ENCODE results near the gene SRCIN1. TPM values are rescaled to one million over a fixed set of nuclear protein-coding genes. Genes with fewer than 3 reads are reported as not detected.

The SRCIN1 gene
- total RNA-seq, 1 experiment from 2014 or later = 2.6 TPM

DNA sequence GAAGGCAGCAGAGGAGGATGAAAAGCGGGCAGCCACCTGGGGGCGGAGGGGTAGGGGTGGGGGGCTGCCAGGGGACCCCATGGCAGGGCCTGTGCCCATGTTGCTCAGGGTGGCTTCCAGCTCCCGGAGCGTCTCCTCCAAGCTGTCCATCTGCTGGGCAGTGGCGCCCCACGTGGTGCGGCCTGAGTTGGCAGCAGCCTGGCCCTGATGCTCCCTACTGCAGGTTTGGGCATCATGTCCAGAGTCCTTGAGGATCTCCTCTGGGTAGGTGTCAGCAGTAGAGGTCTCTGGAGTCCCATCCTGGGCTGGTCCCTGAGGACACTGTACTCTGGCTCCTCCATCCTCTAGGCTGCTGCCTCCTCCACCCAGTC lies 60.9 kb downstream of the SRCIN1 start:
- Histone ChIP-seq H3K9ac (ENCODE audit: low read length) (no peak overlapping the region), H3K4me3 (ENCODE audit: low read length) (no peak overlapping the region), H3K4me2 (ENCODE audit: low read length) (no peak overlapping the region), H3K79me2 (ENCODE audit: low read length) (no peaks in the 10 kb centered on the region), H3F3A (ENCODE audit: low read length, unreplicated experiment) (no peaks in the 10 kb centered on the region), H4K20me1 (ENCODE audit: low read length) (no peaks in the 10 kb centered on the region), H3K9me3 (ENCODE audit: low read length) (no peaks in the 10 kb centered on the region), H3K9me2 (replicated peaks; ENCODE audit: low read length) (no peaks in the 10 kb centered on the region), H3K27me3 (ENCODE audit: low read length) (no peaks in the 10 kb centered on the region), H3K4me1 (ENCODE audit: insufficient read depth, low read length) (no peaks in the 10 kb centered on the region), H3K27ac (ENCODE audit: low read length) (no peak overlapping the region), H2AFZ (ENCODE audit: low read length) (no peak overlapping the region), H3K36me3 (ENCODE audit: low read depth, low read length) (no peaks in the 10 kb centered on the region)
- ChIA-PET POLR2A (ENCODE audit: unreplicated experiment) (no interaction called here), CTCF (interaction anchor here (1.3 kb wide), 1 partner anchor 13 kb away, joined by 4 read pairs; no protein-coding TSS in a partner anchor)
- no TSS peak for BruUV-seq (replicated peaks)
- intact Hi-C loops (cut with micrococcal nuclease) = no loop called here
- TF ChIP-seq EZH2 (IDR thresholded peaks at IDR 0.05; ENCODE audit: low read length, unreplicated experiment) = no peak
- TF ChIP-seq, protein P1, sequence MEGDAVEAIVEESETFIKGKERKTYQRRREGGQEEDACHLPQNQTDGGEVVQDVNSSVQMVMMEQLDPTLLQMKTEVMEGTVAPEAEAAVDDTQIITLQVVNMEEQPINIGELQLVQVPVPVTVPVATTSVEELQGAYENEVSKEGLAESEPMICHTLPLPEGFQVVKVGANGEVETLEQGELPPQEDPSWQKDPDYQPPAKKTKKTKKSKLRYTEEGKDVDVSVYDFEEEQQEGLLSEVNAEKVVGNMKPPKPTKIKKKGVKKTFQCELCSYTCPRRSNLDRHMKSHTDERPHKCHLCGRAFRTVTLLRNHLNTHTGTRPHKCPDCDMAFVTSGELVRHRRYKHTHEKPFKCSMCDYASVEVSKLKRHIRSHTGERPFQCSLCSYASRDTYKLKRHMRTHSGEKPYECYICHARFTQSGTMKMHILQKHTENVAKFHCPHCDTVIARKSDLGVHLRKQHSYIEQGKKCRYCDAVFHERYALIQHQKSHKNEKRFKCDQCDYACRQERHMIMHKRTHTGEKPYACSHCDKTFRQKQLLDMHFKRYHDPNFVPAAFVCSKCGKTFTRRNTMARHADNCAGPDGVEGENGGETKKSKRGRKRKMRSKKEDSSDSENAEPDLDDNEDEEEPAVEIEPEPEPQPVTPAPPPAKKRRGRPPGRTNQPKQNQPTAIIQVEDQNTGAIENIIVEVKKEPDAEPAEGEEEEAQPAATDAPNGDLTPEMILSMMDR (conservative IDR thresholded peaks at IDR 0.05; ENCODE audit: low read depth, low read length) = no peak
- TF ChIP-seq EZH2phosphoT487 (IDR thresholded peaks at IDR 0.05; ENCODE audit: borderline replicate concordance, low read length) = no peak
- DNase-seq = no peak
- no peak for ATAC-seq

DNA sequence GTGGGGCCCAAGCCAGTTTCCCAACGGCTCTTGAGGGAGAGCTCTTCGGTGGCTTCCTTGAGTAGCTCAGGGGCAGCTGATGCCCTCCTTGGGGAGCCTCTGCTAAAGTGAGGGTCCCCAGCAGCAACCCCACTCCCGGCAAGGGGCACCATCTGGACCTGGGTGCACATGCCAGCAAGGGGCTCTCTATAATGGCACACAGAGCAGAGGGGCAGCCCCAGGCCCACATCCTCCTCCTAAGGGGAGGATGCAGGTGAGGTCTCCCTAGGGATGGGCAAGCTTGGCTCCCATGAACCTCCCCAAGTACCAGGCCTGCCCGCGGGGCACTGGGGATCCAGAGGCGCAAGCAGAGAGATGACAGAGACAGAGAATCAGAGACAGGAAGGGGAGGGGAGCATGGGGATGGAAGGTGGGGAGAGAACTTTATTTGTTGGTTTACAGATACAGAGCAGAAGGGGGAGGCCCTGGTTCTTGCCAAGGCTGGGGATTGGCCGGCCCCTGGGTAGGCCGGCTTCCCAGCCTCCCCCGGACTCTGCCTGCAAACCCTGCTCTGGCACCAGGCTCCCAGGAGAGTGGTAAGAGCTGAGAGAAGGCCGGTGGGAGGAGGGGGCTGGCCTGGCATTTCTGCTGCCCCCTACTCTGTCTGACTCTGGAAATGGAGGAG lies 61.4 kb downstream of the SRCIN1 start:
- no peak for DNase-seq
- no peak overlapping the region for H3K4me2 ChIP-seq (ENCODE audit: low read length)
- intact Hi-C loops (cut with micrococcal nuclease) = no loop called here
- ChIA-PET POLR2A (ENCODE audit: unreplicated experiment) (no interaction called here), CTCF (interaction anchor here (1.3 kb wide), 1 partner anchor 14 kb away, joined by 4 read pairs; no protein-coding TSS in a partner anchor)
- H3K9me3 ChIP-seq (ENCODE audit: low read length) = no peaks in the 10 kb centered on the region
- no peaks in the 10 kb centered on the region for H3K36me3 ChIP-seq (ENCODE audit: low read depth, low read length)
- H3K9ac ChIP-seq (ENCODE audit: low read length) = no peak overlapping the region
- H3K27me3 ChIP-seq (ENCODE audit: low read length) = no peaks in the 10 kb centered on the region
- no peaks in the 10 kb centered on the region for H4K20me1 ChIP-seq (ENCODE audit: low read length)
- H2AFZ ChIP-seq (ENCODE audit: low read length) = no peak overlapping the region
- H3K4me1 ChIP-seq (ENCODE audit: insufficient read depth, low read length) = no peaks in the 10 kb centered on the region
- no TSS peak for BruUV-seq (replicated peaks)
- H3K4me3 ChIP-seq (ENCODE audit: low read length) = no peak overlapping the region
- H3F3A ChIP-seq (ENCODE audit: low read length, unreplicated experiment) = no peaks in the 10 kb centered on the region
- no peaks in the 10 kb centered on the region for H3K9me2 ChIP-seq (replicated peaks; ENCODE audit: low read length)
- no peaks in the 10 kb centered on the region for H3K79me2 ChIP-seq (ENCODE audit: low read length)
- H3K27ac ChIP-seq (ENCODE audit: low read length) = no peak overlapping the region
- no peak for ATAC-seq
- TF ChIP-seq EZH2phosphoT487 (IDR thresholded peaks at IDR 0.05; ENCODE audit: borderline replicate concordance, low read length) = no peak
- no peak for TF ChIP-seq EZH2 (IDR thresholded peaks at IDR 0.05; ENCODE audit: low read length, unreplicated experiment)
- TF ChIP-seq, protein P1 (conservative IDR thresholded peaks at IDR 0.05; ENCODE audit: low read depth, low read length) = no peak

DNA sequence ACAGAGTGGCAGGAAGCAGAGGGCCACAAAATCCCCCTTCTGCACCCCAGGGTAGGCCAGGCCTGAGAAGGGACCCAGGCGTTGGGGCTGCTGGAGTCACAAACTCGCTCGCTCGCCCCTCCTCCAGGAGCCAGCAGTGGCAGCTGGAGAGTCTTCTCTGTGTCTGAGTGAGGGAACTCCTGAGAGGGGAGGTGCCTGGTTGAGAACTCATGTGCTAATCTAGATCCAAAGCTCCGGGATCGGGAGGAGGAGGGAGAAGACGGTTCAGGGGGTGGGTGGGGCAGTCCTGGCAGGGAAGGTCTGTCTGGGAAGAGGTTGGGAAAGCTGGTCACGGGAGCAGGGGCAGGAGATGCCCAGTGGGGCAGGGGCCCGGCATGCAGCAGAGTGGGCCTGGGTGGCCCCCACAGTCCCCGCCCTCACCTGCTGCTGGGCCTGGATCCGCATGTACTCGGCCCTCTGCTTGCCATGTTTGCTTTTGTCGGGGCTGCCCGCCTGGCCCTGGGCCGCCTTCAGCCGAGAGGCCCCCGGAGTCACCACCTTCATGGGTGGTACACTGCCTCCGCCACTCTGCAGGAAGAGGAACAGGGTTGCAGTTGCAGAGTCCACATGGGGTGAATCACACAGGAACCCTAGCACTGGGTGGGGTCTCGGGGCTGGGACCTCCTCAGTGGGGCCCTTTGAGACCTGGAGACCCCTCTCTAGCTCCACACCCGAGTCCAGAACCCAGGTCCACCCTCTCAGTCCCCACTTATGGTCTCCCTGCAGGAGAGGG lies 62.2 kb downstream of the SRCIN1 start:
- H3K36me3 ChIP-seq (ENCODE audit: low read depth, low read length) = no peaks in the 10 kb centered on the region
- H3K4me2 ChIP-seq (ENCODE audit: low read length) = no peak overlapping the region
- no peaks in the 10 kb centered on the region for H3K79me2 ChIP-seq (ENCODE audit: low read length)
- H3K4me1 ChIP-seq (ENCODE audit: insufficient read depth, low read length) = no peaks in the 10 kb centered on the region; the same call in 1 of the 2 replicates
- no peaks in the 10 kb centered on the region for H3K9me2 ChIP-seq (replicated peaks; ENCODE audit: low read length)
- no peak overlapping the region for H3K4me3 ChIP-seq (ENCODE audit: low read length)
- no peaks in the 10 kb centered on the region for H3K27me3 ChIP-seq (ENCODE audit: low read length)
- no TSS peak for BruUV-seq (replicated peaks)
- H3K9ac ChIP-seq (ENCODE audit: low read length) = no peak overlapping the region
- no peak overlapping the region for H2AFZ ChIP-seq (ENCODE audit: low read length)
- intact Hi-C loops (cut with micrococcal nuclease) = no loop called here
- ChIA-PET CTCF (interaction anchor here (1.3 kb wide), 1 partner anchor 14 kb away, joined by 4 read pairs; no protein-coding TSS in a partner anchor), POLR2A (ENCODE audit: unreplicated experiment) (no interaction called here)
- no peak overlapping the region for H3K27ac ChIP-seq (ENCODE audit: low read length)
- no peaks in the 10 kb centered on the region for H3K9me3 ChIP-seq (ENCODE audit: low read length)
- H4K20me1 ChIP-seq (ENCODE audit: low read length) = no peaks in the 10 kb centered on the region
- TF ChIP-seq EZH2 (IDR thresholded peaks at IDR 0.05; ENCODE audit: low read length, unreplicated experiment) (no peak), EZH2phosphoT487 (IDR thresholded peaks at IDR 0.05; ENCODE audit: borderline replicate concordance, low read length) (no peak)
- TF ChIP-seq, protein P1 (conservative IDR thresholded peaks at IDR 0.05; ENCODE audit: low read depth, low read length) = no peak
- H3F3A ChIP-seq (ENCODE audit: low read length, unreplicated experiment) = no peaks in the 10 kb centered on the region
- ATAC-seq (no peak), DNase-seq (no peak)

All from PC-3 (cell line).